HG03139 (cell line): ENCODE measurements around the gene XPOT.
"Not testable (repeated sequence)": the region's sequence is repeated elsewhere in the genome, so short reads cannot be mapped to it uniquely, and the experiment has no call there.

Experiments
- ATAC-seq: cut with Tn5 transposase; IDR thresholded peaks from one replicate; pipeline ENCODE4 v1.9.1; 2021; ENCODE audit not compliant: unreplicated experiment

The XPOT gene

GRCh38 chr12:64403707-64404469 lies at the start of gene XPOT:
TSS of gene XPOT (plus strand) at chr12:64404392. CDS start at chr12:64410036, 5,644 bp downstream.
- peak; percentile 97 for ATAC-seq

GRCh38 chr12:64356209-64356608 lies 48.0 kb upstream of the XPOT start:
- not testable (repeated sequence) for ATAC-seq

- ATAC-seq: not testable (repeated sequence)
Measured at GRCh38 chr12:64361173-64361572, 43.0 kb upstream of the XPOT start.

- ATAC-seq: no peak
Measured at GRCh38 chr12:64362721-64363305, 41.4 kb upstream of the XPOT start.

- ATAC-seq: no peak
Measured at GRCh38 chr12:64383675-64384074, 20.5 kb upstream of the XPOT start.

GRCh38 chr12:64385019-64385418 lies 19.2 kb upstream of the XPOT start:
- ATAC-seq: no peak

GRCh38 chr12:64385468-64385867 lies 18.7 kb upstream of the XPOT start:
- no peak for ATAC-seq

GRCh38 chr12:64387197-64387816 lies 16.9 kb upstream of the XPOT start:
- no peak for ATAC-seq

- no peak for ATAC-seq
Measured at GRCh38 chr12:64389154-64389553, 15.0 kb upstream of the XPOT start.

GRCh38 chr12:64390275-64390851 lies 13.8 kb upstream of the XPOT start, which contains the start of gene C12orf56:
TSS of gene C12orf56 (minus strand) at chr12:64390758. CDS start at chr12:64390565, 193 bp downstream.
- no peak for ATAC-seq

GRCh38 chr12:64392221-64392620 lies 12.0 kb upstream of the XPOT start:
- no peak for ATAC-seq

- ATAC-seq: no peak
Measured at GRCh38 chr12:64395739-64396138, 8.5 kb upstream of the XPOT start.

- ATAC-seq: no peak
Measured at GRCh38 chr12:64400041-64400440, 4.2 kb upstream of the XPOT start.

- no peak for ATAC-seq
Measured at GRCh38 chr12:64402181-64402580, 2.0 kb upstream of the XPOT start.

- ATAC-seq: peak; percentile 21
Measured at GRCh38 chr12:64404470-64405256, 471 bp downstream of the XPOT start.

GRCh38 chr12:64407342-64408223 lies 3.4 kb downstream of the XPOT start:
- ATAC-seq: no peak

GRCh38 chr12:64411427-64411826 lies 7.2 kb downstream of the XPOT start:
- no peak for ATAC-seq

GRCh38 chr12:64412459-64412858 lies 8.3 kb downstream of the XPOT start:
- ATAC-seq: no peak

- no peak for ATAC-seq
Measured at GRCh38 chr12:64413884-64414283, 9.7 kb downstream of the XPOT start.

GRCh38 chr12:64418209-64418608 lies 14.0 kb downstream of the XPOT start:
- no peak for ATAC-seq
